ENCODE measurements around the gene MPIG6B.

DNA sequence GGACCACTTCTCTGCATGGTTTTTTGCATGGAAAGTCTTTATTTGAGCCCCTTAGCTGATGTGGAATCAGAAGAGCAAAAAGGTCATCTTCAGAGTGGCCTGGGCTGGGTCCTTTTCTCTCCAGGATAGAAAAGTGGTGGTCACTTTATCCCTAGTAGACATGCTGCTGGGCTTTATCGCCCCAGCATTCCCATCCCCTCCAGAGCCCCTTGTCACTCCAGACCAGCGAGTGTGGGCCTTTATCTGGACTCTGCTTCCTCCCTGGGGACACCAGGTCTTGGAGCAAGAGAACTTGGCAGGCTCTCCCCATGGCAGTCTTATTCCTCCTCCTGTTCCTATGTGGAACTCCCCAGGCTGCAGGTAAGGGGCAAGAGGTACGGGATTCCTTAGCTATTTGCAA is 16.6 kb upstream of the MPIG6B start, which contains the start of gene LY6G6F:
- TF ChIP-seq, protein P1, sequence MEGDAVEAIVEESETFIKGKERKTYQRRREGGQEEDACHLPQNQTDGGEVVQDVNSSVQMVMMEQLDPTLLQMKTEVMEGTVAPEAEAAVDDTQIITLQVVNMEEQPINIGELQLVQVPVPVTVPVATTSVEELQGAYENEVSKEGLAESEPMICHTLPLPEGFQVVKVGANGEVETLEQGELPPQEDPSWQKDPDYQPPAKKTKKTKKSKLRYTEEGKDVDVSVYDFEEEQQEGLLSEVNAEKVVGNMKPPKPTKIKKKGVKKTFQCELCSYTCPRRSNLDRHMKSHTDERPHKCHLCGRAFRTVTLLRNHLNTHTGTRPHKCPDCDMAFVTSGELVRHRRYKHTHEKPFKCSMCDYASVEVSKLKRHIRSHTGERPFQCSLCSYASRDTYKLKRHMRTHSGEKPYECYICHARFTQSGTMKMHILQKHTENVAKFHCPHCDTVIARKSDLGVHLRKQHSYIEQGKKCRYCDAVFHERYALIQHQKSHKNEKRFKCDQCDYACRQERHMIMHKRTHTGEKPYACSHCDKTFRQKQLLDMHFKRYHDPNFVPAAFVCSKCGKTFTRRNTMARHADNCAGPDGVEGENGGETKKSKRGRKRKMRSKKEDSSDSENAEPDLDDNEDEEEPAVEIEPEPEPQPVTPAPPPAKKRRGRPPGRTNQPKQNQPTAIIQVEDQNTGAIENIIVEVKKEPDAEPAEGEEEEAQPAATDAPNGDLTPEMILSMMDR (IDR thresholded peaks at IDR 0.05): no peak
- TF ChIP-seq POLR2A (IDR thresholded peaks at IDR 0.05) (no peak), POLR2AphosphoS5 (IDR thresholded peaks at IDR 0.05) (no peak)

Data from upper lobe of left lung (tissue), 4 donors.